Lung microvascular endothelial cell (primary cell): ENCODE data around the gene ERICH2. TPM values are rescaled to one million over a fixed set of nuclear protein-coding genes. Genes with fewer than 3 reads are reported as not detected.

Experiments
- DNase-seq, 2 donors: peaks; one replicate each; pipeline versions ENCODE4 v3.0.0 to v3.0.0-alpha.2; 2010; ENCODE audit warnings: low read depth in 2 of 2
- total RNA-seq: library from RNA; depleted of rRNA; stranded (reverse); fragments of >200 nt; gene quantifications from 2 replicates; pipeline ENCODE4 v1.2.1, GENCODE V29; 2014

The ERICH2 gene
- total RNA-seq, 1 donor from 2014 or later: not detected

DNA sequence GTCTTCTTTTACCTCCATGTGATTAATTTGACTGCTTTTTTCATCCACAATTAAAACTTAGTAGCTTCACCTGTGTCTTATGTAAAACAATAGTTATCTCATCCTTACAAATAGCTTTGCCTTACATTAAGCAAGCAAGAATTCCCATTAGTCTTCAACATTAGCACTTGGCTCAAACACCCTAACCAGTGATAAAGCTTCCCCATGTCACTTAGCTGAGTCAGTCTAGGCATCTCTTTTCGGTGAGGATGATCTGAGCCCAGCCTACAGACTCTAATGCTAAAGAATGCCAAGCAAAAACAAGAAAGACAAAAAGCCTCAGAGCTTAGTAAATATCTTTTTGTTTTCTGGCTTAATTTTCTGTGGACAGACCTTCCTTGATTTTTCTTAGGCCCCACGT is 72.6 kb downstream of the ERICH2 start:
- DNase-seq: no peak

GRCh38 chr2:170843656-170844055 is 73.5 kb downstream of the ERICH2 start:
- peak; percentile 22 to 61 for DNase-seq

GRCh38 chr2:170845343-170845742 is 75.2 kb downstream of the ERICH2 start:
- no peak for DNase-seq

- DNase-seq: no peak
Observed at GRCh38 chr2:170846314-170846713, 76.1 kb downstream of the ERICH2 start.

- no peak for DNase-seq
Observed at GRCh38 chr2:170847716-170848115, 77.5 kb downstream of the ERICH2 start.

Other genes with a start within 250 kb of the ERICH2 start
- not detected in 2 replicates for gene SP5, start 55.0 kb upstream of the ERICH2 start, total RNA-seq
- gene GAD1, start 46.5 kb downstream of the ERICH2 start, total RNA-seq: 0.22 and 0.40 TPM in 2 replicates
- 20.0 and 23.0 TPM in 2 replicates for gene GORASP2, start 158.9 kb downstream of the ERICH2 start, total RNA-seq